Measurements from ENCODE around the gene ACACB.

Gene ACACB

GRCh38 chr12:109258201-109258600, 141.8 kb downstream of the ACACB start:
- no peak for DNase-seq (ENCODE audit: low spot score)

DNA sequence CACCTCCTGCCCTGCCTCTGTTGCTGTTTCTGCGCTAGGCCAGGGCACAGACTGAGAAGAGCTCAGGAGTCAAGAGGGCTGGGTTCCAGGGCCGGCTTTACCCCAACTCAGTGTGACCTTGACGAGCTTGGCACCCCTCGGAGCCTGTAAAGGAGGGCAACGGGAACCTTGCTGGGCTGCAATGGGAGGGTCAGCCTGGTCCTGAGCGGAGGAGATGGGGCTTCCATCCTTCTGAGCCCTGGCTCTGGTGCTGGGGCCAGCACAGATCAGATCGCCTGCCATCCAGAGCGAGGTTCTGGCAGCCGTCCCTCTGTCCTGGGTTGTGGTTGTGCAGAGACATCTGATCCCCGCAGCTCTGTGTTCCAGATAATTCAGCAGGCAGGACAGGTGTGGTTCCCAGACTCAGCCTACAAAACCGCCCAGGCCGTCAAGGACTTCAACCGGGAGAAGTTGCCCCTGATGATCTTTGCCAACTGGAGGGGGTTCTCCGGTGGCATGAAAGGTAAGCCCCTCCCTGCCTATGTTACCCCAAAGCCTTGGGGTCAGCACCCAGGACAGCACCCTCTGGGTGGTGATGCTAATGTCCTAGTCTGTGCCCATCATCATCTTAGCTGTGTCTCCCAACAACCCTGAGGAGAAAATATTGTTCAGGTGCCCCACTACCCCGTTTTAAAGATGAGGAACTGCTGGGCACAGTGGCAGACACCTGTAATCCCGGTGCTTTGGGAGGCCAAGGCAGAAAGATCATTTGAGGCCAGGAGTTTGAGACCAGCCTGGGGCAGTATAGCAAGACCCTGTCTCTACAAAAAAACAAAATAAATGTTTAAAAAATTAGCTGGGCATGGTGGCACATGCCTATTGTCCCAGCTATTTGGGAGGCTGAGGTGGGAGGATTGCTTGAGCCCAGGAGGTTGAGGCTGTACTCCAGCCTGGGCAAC, 142.5 kb downstream of the ACACB start:
- no peak for DNase-seq (ENCODE audit: low spot score)

DNA sequence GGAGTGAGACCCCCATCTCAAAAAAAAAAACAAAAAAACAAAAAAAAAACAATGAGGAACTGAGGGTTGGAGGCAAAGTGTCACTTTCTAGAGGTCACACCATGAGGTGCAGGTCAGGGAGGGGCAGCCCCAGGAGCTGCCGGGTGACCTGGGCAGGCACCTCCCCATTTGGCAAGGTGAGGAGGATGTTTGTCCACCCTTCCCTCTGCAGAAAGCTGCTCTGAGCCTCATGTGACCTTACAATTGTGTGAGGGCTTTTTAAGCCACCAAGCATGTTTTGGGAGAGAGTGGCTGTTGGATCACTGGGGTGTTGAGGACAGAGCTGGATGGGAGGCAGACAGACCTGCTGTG, 143.1 kb downstream of the ACACB start:
- DNase-seq (ENCODE audit: low spot score) = no peak

- no peak for DNase-seq (ENCODE audit: low spot score)
Observed at GRCh38 chr12:109261087-109261486, 144.7 kb downstream of the ACACB start.

GRCh38 chr12:109261939-109262338, 145.6 kb downstream of the ACACB start:
- DNase-seq (ENCODE audit: low spot score) = no peak

- no peak for DNase-seq (ENCODE audit: low spot score)
Observed at GRCh38 chr12:109263439-109263838, 147.1 kb downstream of the ACACB start.

GRCh38 chr12:109264095-109264942, 147.9 kb downstream of the ACACB start:
- DNase-seq (ENCODE audit: low spot score) = peak; percentile 61

- no peak for DNase-seq (ENCODE audit: low spot score)
Observed at GRCh38 chr12:109264943-109265650, 148.7 kb downstream of the ACACB start.

GRCh38 chr12:109266106-109266879, 149.9 kb downstream of the ACACB start:
- DNase-seq (ENCODE audit: low spot score) = no peak

DNA sequence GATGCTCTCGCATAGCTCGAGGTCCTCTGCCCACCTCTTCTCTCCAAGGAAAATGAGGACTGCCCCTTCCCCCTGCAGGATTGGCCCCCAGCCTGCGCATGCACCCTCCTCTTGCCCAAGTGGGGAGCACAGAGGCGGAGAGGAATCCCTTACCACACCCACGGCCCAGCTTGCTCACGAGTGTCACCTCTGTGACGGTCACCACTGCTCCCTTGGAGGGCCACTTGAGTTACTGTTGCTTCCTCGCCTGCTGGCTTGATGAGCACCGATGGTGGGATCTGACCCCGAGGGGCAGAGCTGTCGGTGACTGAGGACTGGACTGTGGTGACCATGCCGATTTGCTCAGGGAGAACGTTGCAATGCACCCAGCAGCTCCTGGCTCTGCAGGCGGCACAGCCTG, 151.0 kb downstream of the ACACB start:
- DNase-seq (ENCODE audit: low spot score) = no peak

DNA sequence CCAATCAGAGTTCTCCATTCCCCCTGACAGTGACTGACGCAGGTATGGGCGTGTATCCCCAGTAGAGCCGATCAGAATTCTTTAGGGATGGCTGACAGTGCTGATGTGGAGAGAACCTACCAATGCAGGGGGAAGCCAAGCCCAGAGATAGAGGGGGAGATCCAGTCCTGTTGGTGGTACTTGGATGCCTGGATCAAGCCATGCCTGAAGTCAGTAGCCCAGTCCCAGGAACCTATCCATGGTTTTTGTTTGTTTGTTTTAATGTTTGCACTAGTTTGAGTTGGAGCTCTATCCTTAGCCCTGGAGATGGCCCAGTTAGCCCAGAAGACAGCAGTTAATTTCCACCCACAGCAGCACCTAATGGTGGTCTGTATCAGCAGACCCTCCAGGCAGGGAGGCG, 152.5 kb downstream of the ACACB start:
- no peak for DNase-seq (ENCODE audit: low spot score)

DNA sequence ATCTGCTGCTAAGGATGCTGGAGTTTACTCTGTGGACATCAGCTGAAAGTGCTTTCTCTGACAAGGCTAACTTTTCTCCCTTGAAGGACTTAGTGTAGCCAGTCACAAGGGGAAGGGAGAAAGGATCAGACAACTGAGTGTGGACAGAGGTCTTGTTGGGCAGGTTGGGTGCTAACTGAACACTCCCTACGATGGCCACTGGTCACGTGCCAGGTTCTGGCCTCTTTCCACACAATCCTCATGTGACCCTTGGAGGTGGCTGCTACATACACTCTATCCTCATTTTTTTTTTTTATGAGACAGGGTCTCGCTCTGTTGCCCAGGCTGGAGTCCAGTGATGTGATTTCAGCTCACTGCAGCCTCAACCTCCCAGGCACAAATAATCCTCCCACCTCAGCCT, 153.0 kb downstream of the ACACB start:
- DNase-seq (ENCODE audit: low spot score) = no peak

GRCh38 chr12:109270494-109270893, 154.1 kb downstream of the ACACB start:
- DNase-seq (ENCODE audit: low spot score) = no peak

GRCh38 chr12:109271418-109271817, 155.0 kb downstream of the ACACB start:
- DNase-seq (ENCODE audit: low spot score) = no peak

GRCh38 chr12:109273354-109273753, 157.0 kb downstream of the ACACB start:
- DNase-seq (ENCODE audit: low spot score) = no peak

- DNase-seq (ENCODE audit: low spot score) = no peak
Observed at GRCh38 chr12:109274381-109274780, 158.0 kb downstream of the ACACB start.

GRCh38 chr12:109275173-109275572, 158.8 kb downstream of the ACACB start:
- no peak for DNase-seq (ENCODE audit: low spot score)

DNA sequence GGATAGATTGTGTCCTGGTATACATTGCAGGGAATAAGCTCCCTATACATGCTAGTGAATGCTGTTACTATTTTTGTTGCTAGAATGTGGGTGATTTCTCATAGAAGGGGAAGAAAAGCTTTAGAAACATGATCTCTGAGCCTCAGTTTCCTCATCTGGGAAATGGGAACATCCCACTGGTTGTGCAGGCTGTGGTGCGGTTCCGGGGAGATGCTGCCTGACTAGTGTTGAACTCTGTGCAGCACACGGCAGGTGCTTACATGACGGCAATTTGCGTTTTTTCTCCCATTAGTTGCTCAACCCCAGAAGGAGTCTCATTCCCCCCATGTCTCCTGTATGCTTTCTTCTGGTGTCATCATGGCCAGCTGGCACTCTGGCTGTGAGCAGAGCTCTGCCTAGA, 159.8 kb downstream of the ACACB start:
- DNase-seq (ENCODE audit: low spot score) = no peak

GRCh38 chr12:109277255-109277898, 161.0 kb downstream of the ACACB start:
- no peak for DNase-seq (ENCODE audit: low spot score)

GRCh38 chr12:109277899-109278762, 161.7 kb downstream of the ACACB start:
- peak; percentile 62 for DNase-seq (ENCODE audit: low spot score)
